HK-2 (cell line): ENCODE measurements around the gene CCNT2.
"Not testable (repeated sequence)": the region's sequence is repeated elsewhere in the genome, so short reads cannot be mapped to it uniquely, and the experiment has no call there.

ENCODE experiments used
- DNase-seq: peaks from one replicate; pipeline ENCODE4 v3.0.0-alpha.2; 2018; ENCODE audit not compliant: unreplicated experiment

Gene CCNT2

DNA sequence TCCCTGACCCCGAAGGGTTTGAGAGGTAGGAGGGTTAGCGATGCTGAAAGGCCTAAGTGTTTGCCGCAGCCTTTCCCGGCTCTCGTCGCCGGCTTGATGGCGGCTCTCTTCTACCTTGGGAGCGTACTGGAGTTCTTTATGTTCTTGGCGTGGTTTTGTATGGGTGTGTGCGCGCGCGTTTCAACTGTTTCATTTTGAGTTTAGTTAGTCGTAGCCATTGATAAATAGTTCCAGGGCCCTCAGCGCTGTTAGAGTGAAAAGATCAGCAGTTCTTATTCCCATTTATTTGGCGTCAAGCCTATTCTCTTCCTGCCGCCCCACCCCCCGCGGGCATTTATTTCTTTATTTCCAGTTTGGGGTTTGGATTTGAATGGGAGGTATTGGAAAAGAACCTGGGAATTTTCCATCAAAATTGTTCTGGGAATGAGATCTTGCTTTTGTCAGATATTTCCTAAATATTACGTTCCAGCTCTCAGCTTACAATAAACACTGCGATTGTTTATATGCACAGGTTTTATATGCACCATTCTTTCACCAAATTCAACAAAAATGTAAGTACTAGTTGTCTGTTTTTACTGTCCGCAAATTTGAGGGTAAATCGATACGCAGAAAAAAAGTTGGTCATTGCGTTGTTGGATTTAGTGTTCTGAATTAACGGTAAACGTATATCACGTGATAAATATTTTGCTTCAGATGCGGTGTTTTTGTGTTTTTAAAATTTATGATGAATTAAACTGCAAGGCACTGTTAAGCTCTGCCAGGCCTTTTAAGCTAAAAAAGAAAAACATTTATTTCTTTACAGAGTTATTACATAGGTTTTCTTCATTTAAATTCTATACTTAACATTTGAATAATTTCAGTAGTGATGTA, 954 bp downstream of the CCNT2 start:
- DNase-seq: no peak

DNA sequence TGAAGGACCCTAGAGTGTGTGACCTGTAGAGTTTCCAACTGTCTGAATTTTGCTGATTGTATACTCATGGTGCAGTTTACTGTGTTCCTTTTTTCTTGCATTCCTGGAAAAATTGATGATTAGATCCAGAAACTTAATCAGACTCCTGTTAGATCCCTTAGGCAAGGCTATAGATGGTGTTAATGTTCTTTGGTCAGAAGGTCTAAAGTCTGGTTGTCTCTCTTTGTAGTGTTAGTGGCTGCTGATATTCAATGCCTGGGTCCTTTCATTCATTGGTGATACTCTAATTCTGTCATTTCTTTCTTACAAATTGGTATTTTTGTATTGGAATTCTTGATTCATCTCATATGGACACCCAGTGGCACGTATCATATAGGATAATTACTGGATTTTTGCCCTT, 6.3 kb downstream of the CCNT2 start:
- no peak for DNase-seq

DNA sequence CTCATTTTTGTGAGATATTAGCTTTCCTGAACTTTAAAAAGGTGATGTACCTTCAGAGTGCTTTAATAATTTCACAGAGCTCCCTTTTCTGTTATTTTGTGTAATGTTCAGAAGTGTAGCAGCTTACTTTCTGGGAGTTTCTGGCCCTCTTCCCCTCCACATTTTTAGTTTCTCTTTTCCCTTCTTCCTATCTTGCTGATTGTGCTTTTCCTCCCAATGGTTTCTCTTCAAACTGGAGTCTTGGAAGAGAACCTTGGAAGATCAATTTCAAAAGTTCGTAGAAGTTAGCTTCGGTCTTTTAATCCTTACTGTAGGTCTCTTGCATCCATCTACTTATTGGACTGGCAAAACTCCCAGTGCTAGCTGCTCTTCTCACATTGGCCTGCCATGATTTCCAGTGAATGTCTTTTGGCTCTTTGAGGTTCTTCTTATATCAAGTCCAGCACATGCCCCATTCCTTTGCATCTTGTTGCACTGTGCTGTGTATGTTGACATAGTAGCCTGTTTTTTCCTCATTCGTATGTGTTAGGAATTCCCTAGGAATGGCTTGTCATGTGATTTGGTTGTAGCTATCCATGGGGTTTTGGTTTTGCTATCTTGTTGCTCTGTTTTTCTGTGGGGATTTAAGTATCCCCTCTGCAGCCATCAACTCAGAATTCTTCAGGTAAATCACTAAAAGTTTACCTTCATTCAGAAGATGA, 7.8 kb downstream of the CCNT2 start:
- DNase-seq: no peak

DNA sequence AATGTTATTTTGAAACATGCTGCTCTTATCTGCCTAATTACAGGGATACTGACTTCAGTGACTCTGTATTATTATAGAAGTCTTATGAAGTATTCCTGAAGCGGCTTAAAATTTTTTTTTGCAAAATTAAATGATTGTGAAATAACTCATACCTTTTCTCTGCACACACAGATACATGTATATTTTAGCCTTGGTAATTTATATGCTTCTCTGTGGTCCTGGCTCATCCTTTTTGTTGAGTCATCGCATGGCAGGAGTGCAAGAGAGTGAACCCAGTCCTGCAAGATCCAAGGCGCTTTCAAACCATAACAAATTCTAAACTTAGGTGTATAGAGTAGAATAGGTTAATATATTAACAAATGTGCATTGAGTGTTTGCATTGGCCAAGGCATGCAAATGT, 8.6 kb downstream of the CCNT2 start:
- DNase-seq: no peak

DNA sequence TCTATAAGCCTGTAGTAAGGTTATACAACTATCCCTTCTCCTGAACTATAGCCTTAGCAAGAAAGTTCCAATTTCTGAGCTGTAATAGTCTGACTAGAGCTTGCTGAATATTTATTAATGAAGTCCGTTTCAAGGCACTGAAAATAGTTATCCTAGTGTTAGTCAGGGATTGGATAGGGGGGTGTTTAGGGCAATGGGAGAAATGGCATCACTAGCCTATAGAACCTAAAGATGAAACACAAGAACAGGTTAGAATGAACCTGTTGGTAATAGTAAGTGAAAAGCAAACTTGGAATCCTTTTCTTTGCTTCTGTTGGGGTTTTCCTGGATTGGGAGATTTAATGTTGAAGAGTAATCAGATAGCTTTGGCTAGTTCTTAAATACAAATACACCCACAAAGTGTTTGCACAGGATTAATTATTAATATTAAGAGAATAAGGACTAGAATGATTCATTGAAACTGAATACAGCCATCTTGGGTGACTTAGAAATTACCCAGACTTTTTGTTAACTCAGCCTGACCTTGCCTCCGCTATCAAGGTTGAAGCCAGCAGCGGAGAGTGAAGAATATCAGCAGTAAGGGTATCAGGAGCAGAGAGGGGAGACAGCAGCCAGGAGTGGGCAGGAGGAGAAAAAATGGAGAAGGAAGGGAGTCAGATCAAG, 14.4 kb downstream of the CCNT2 start:
- no peak for DNase-seq

DNA sequence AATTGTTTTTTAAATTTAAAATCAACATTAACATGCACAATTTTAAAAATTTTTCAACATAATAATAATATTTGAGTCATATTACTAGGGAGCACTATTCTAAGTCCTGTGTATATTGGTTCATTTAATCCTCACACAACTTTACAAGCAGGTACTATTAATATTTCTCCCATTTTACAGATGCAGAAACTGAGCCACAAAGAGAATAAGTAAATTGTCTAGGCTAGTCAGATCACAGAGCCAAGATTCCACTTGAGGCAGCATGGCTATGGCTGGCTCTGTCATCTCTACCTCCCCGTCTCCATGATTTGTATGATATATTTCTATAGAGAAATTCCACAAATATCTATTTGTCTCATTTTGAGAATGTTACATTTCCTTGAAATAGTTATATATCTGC, 15.1 kb downstream of the CCNT2 start:
- DNase-seq: no peak

DNA sequence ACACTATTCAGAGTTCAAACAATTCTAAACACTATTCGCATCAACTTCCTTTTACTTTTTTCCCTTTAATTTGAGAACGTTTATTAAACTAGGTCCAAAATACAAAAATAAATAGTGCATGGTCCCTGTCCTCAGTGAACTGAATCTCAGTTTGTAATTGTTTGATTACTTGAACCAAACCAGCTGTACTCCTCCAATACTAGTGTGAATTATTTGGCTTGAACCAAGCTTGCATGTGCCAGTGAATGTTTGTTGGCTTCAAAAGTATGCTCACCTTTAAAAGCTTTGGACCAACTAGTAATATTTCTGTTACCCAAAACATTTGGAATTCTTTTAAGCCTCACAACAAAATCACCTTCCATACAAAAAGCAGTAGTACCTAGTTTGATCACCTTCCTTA, 15.5 kb downstream of the CCNT2 start:
- no peak for DNase-seq

DNA sequence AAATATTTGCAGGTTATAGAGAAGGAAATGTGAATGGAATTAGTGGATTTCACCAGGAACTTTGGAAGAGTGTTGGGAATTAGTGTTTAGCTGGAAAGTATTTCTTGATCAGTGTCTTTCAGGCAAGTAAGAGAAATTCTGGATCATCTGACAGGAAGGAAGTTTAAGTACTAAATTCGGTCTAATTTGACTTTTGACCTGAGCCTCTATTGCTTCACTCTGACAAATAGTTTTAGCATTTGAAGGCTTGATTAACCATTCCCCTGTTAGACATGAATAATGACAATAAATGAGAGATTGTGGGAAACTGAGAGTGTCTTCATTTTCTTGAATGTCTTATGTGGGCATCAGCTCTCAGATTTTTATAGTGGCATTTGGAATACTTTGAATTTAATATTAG, 16.0 kb downstream of the CCNT2 start:
- no peak for DNase-seq

DNA sequence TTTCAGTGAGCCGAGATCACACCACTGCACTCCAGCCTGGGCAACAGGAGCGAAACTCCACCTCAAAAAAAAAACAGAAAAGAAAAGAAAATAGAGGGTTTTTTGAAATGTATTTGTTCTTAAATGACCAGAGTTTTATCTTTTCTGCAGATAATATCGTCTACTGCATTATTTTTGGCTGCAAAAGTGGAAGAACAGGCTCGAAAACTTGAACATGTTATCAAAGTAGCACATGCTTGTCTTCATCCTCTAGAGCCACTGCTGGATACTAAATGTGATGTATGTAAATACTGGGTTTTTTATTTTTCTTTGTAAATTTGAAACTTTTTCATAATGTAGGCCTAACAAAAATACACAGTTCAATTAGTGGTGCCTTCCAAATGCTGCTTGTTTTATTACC, 18.1 kb downstream of the CCNT2 start:
- no peak for DNase-seq

DNA sequence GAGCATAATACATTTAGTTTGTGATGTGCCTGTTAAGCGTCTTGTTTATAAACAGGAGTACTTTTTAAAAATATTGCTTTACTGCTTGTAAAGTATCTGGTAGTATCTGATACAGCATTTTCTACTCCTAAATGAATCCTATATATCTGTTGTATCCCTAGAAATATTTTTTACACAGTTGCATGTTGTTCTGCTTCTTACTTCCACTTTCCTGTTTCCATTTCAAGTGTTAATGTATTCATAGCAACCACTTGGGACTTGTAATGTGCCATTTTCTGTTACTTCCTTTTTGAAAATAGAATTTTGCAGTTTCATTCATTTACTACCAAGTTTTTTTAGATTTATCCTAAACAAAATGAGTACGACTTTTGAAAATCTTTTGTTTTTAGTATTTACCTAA, 24.9 kb downstream of the CCNT2 start:
- DNase-seq: no peak

DNA sequence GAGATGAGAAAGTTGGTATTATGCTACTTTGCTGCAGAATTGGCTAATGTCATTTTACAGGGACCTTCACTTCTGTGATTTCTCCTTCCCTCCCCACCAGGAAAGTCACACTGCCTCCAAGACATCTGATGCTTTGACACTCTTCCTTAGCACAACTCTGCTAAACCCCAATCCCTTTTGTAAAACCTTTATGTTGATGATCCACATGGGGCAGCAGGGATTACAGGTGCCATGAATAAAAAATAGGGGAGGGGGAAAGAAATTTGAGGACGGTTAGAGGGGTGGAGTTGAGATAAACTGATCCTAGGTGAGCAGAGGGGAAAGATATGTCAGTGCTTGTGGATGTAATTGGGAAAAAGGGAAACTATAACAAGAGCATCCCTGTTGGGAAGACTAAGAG, 26.4 kb downstream of the CCNT2 start:
- DNase-seq: no peak

DNA sequence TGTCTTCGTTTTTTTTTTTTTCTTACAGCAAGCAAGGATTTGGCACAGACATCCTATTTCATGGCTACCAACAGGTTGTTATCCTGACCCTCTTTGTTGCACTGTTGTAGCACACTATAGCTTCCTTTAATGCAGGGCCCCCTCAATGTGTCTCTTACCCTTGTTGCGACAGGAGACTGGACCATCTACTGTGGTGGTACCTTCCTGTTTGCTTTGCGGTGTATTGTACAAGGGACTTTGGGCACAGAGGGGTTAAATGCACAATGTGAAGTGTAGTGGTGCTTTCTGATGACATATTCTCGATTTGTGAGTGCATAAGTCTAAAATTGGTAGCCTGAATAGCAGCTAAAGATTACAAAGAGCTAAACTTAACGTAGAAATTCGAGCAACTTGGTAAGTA, 27.5 kb downstream of the CCNT2 start:
- no peak for DNase-seq

DNA sequence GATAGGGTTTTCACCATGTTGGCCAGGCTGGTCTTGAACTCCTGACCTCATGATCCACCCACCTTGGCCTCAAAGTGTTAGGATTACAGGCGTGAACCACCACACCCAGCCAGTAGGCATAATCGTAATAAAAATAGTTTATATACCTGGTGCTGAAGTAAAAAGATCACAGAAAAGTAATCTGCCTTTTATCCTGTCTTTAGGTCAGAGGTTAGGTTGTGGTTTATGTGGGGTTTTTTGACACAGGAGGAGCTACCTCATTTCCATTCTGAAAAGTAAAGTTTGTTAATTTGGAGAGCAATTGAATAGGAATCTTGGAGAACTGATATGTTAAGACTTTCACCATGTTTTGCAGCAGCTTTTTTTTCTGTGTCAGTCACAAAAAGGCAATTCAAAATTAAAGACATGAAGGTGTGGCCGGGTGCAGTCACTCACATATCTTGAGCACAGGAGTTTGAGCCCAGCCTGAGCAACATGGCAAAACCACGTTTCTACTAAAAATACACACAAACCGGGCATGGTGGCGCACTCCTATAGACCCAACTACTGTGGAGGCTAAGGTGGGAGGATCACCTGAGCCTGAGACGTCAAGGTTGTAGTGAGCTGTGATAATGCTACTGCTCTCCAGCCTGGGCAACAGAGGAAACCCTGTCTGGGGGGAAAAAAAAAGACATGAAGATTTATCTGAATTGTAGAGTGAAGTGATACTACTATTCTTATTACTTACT, 31.5 kb downstream of the CCNT2 start:
- DNase-seq: no peak

DNA sequence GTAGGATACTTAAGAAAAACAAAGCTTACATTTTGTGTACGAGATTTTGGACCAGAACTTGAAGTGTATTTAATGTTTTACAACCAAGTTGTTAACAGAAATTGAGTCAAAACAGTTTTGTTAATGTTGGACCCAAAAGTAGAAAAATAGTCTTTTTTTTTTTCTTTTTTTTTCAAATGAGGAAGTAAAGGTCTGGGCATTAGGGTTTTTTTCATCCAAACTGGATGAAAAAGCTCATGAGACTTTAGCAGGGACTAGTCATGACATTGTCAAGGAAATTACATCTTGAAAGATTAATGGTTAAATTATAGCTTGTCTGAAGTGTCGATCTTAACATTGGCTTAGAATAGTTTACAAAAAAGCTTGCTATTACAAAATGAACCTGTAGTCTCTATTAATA, 32.3 kb downstream of the CCNT2 start:
- no peak for DNase-seq

DNA sequence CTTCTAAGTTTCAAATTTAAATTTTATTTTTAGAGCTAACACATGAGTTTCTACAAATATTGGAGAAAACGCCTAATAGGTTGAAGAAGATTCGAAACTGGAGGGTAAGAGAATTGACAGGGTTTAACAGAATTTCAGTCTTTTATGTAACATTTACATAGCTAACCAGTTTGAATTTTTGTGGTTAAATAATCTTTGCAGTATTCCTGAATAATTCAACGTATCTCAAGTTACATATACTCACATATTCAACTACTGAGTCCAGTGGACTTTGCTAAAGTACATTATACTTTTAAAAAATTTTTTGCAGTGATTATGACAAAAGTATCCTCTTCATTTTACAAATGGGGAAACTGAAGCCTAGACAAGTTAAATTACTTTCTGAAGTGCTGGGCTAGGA, 34.0 kb downstream of the CCNT2 start:
- DNase-seq: no peak

DNA sequence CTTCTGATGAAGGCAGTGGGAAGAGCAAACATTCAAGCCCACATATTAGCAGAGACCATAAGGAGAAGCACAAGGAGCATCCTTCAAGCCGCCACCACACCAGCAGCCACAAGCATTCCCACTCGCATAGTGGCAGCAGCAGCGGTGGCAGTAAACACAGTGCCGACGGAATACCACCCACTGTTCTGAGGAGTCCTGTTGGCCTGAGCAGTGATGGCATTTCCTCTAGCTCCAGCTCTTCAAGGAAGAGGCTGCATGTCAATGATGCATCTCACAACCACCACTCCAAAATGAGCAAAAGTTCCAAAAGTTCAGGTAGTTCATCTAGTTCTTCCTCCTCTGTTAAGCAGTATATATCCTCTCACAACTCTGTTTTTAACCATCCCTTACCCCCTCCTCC, 35.4 kb downstream of the CCNT2 start:
- DNase-seq: no peak

DNA sequence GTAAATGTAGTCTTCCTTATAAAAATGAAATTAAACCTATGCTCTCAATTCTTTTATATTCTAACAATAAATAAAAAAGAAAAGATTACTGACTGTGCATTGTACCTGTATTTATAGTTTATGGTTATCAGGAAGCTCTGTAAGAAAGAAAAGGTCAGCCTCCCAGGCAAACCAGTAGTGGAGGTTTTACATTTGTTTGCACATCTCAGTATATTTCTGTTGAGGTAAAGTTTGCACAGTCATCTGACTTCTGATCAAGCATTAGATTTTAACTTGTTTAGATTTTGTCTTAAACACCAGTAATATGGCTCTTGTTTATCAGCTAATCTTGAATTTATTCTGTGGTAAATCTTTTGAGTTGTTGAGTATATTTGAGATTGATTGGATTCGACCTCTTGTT, 37.1 kb downstream of the CCNT2 start:
- no peak for DNase-seq

DNA sequence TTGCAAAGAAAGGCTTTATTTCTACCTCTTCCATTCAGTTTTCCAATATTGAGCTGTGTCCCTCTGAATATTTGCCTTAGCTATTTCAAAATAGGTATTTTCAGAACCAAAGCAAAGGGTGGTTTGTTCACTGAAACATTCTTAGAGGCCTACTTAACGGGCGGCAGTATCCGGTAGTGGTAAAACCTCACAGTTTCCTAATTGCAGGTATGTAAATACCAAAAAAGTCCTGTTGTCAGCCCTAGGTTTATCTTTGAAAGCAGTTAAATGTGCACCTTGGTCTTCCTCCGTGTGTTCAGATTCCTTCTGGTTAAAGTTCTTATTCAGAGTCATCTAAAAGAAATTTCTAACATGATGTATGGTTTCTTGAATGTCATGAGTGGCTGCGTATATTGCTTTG, 38.9 kb downstream of the CCNT2 start:
- no peak for DNase-seq

DNA sequence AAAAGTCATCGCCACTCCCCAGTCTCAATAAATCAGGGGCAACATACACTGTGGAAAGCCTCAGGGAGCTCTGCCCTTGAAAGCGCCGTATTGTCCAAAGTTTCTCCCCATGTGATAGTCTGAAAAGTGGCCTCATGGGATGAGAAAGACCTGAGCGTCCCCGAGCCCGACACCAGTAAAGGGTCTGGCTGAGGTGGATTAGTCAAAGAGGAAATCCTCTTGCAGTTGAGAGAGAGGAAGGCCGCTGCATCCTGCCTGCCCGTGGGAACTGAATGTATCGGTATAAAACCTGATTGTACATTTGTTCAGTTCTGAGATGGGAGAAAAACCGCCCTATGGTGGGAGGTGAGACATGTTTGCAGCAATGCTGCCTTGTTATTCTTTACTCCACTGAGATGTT, 48.5 kb downstream of the CCNT2 start:
- DNase-seq: not testable (repeated sequence)

DNA sequence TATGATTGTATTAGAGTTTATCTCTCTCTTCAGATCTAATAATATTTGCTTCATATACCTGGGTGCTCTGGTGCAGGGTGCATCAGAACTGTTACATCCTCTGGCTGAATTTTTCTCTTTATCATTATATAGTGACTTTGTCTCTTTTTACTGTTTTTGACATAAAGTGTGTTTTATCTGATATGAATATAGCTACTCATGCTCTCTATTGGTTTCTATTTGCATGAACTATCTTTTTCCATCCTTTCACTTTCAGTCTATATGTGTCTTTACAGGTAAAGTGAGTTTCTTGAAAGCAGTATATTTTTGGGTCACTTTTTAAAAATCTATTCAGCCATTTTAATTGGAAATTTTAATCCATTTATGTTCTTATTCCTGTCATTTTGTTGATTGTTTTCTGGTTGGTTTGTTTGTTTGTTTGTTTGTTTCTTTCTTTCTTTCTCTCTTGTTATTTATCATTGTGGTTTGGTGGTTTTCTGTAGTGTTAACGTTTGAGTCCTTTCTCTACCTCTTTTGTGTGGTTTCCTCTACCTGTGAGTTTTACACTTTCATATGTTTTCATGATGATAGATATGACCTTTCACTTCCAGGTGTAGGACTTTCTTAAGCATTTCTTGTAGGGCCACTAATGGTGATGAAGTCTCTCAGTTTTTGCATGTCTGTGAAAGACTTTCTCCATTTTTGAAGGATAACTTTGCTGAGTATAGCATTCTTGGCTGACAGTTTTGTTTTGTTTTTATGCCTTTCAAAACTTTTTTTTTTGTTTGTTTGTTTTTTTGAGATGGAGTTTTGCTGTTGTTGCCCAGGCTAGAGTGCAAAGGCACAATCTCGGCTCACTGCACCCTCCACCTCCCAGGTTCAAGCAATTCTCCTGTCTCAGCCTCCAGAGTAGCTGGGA, 54.9 kb downstream of the CCNT2 start:
- DNase-seq: no peak

DNA sequence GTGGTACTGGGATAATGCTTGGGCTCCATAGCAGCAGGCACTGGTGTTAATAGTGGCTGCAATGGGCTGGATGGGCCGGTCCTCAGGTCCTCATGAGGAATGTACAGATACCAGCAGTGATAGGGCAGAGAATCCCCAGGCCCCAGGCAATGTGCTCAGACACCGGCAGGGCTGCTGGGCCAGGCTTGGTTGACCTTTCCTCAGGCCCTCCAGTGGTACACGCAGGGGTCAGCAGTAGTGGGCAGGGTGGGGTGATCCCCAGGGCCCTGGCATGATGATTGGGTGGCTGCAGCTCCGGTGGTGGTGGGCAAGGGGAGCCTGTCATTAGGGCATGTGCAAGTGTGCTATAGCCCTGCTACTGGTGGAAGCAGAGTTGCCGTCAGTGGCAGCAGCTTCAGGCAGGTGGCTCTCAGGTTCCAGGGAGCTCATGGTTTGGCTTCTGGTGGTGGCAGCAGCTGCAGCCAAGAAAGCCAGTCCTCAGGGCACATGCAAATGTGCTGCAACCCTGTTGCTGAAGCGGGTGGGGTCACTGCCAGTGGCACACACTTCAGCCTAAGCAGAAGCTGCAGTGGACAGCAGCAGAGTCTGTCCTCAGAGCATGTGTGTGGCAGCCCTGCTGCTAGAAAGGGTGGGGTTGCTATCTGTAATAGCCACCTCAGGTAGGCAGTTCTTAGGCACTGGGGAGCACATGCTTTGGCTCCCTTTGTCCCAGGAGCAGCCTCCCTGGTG, 56.8 kb downstream of the CCNT2 start:
- DNase-seq: no peak
